Measurements from ENCODE around the gene AMMECR1L.

Gene AMMECR1L

DNA sequence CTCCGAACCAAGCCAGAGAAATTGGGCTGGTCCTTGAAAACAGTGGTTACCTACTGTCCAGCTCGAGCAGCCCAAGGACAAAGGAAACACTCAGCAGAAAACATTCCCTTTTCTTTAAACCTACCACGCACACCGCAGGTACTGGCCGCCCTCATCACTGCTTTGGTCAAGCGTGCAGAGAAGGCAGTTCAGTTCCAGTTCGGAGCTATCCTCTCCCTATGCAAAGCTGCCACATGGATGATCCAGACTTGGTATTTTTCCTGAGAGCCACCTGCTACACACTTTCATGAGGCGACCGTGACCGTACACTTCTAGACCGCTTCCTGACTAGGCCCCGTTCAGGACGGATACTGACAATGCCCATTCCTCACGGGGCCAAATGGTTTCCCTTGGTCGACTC lies 23.5 kb downstream of the AMMECR1L start:
- DNase-seq (ENCODE audit: low read depth in 1 of 2, low spot score in 1 of 2): no peak
- TF ChIP-seq GABPA (IDR thresholded peaks at IDR 0.05; ENCODE audit: low read depth) (no peak), SPI1 (IDR thresholded peaks at IDR 0.05; ENCODE audit: borderline replicate concordance, low read depth) (no peak), POLR2AphosphoS5 (IDR thresholded peaks at IDR 0.05; ENCODE audit: low read depth) (no peak)
- TF ChIP-seq, protein P1, sequence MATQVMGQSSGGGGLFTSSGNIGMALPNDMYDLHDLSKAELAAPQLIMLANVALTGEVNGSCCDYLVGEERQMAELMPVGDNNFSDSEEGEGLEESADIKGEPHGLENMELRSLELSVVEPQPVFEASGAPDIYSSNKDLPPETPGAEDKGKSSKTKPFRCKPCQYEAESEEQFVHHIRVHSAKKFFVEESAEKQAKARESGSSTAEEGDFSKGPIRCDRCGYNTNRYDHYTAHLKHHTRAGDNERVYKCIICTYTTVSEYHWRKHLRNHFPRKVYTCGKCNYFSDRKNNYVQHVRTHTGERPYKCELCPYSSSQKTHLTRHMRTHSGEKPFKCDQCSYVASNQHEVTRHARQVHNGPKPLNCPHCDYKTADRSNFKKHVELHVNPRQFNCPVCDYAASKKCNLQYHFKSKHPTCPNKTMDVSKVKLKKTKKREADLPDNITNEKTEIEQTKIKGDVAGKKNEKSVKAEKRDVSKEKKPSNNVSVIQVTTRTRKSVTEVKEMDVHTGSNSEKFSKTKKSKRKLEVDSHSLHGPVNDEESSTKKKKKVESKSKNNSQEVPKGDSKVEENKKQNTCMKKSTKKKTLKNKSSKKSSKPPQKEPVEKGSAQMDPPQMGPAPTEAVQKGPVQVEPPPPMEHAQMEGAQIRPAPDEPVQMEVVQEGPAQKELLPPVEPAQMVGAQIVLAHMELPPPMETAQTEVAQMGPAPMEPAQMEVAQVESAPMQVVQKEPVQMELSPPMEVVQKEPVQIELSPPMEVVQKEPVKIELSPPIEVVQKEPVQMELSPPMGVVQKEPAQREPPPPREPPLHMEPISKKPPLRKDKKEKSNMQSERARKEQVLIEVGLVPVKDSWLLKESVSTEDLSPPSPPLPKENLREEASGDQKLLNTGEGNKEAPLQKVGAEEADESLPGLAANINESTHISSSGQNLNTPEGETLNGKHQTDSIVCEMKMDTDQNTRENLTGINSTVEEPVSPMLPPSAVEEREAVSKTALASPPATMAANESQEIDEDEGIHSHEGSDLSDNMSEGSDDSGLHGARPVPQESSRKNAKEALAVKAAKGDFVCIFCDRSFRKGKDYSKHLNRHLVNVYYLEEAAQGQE (IDR thresholded peaks at IDR 0.05; ENCODE audit: insufficient replicate concordance, low read depth): no peak
- TF ChIP-seq, protein P2, sequence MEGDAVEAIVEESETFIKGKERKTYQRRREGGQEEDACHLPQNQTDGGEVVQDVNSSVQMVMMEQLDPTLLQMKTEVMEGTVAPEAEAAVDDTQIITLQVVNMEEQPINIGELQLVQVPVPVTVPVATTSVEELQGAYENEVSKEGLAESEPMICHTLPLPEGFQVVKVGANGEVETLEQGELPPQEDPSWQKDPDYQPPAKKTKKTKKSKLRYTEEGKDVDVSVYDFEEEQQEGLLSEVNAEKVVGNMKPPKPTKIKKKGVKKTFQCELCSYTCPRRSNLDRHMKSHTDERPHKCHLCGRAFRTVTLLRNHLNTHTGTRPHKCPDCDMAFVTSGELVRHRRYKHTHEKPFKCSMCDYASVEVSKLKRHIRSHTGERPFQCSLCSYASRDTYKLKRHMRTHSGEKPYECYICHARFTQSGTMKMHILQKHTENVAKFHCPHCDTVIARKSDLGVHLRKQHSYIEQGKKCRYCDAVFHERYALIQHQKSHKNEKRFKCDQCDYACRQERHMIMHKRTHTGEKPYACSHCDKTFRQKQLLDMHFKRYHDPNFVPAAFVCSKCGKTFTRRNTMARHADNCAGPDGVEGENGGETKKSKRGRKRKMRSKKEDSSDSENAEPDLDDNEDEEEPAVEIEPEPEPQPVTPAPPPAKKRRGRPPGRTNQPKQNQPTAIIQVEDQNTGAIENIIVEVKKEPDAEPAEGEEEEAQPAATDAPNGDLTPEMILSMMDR (IDR thresholded peaks at IDR 0.05; ENCODE audit: insufficient read depth, low read length): no peak
- Histone ChIP-seq H3K27ac (replicated peaks) (no peak overlapping the region), H3K4me3 (replicated peaks; ENCODE audit: insufficient read depth, low read length) (no peak overlapping the region), H3K27me3 (ENCODE audit: insufficient read depth, poor library complexity, severe bottlenecking) (no peaks in the 10 kb centered on the region)

DNA sequence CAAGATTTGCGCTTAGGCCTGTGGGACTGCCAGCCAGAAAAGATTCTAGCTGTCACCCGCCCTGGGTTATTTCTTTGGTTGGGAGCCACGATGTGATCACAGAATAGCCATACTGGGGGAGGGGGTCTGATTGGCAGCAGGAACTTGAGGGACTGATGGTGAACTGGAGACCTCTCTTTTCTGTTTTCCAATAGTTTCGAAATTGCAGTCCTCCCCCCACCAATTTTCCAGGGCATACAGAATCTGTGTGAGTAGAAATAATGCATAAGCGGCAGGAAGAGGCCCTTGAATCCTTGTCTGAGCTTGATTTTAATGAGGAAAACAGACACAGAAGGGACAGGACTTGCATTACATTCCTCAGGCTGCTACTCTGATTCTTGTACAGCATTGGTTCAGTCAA lies 25.6 kb downstream of the AMMECR1L start:
- Histone ChIP-seq H3K4me3 (replicated peaks; ENCODE audit: insufficient read depth, low read length) (no peak overlapping the region), H3K27ac (replicated peaks) (no peak overlapping the region), H3K27me3 (ENCODE audit: insufficient read depth, poor library complexity, severe bottlenecking) (no peaks in the 10 kb centered on the region)
- TF ChIP-seq POLR2AphosphoS5 (IDR thresholded peaks at IDR 0.05; ENCODE audit: low read depth) (no peak), GABPA (IDR thresholded peaks at IDR 0.05; ENCODE audit: low read depth) (no peak), SPI1 (IDR thresholded peaks at IDR 0.05; ENCODE audit: borderline replicate concordance, low read depth) (no peak)
- TF ChIP-seq, protein P2 (IDR thresholded peaks at IDR 0.05; ENCODE audit: insufficient read depth, low read length): no peak
- TF ChIP-seq, protein P1 (IDR thresholded peaks at IDR 0.05; ENCODE audit: insufficient replicate concordance, low read depth): no peak
- no peak for DNase-seq (ENCODE audit: low read depth in 1 of 2, low spot score in 1 of 2)

DNA sequence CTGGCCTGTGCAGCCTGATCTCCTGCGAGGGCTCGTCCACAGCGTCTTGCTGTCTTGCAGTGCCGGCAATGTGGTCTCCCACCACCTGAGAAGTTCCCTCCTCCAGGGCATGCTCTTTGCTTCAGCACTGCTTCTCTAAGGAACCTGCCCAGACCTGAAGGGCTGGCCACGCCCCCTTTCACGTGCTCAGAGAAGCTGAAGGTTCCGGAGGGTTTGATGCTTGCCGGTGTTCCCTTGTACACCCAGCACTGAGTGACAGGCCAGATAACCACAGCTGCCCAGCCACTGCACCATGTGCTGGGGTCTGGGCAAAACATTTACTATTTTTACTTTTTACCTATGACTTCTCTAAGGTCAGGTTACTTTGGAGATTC lies 26.1 kb downstream of the AMMECR1L start:
- DNase-seq (ENCODE audit: low read depth in 1 of 2, low spot score in 1 of 2): peak in 1 of 2 experiments; percentile 60
- Histone ChIP-seq H3K4me3 (replicated peaks; ENCODE audit: insufficient read depth, low read length) (no peak overlapping the region), H3K27ac (replicated peaks) (no peak overlapping the region), H3K27me3 (ENCODE audit: insufficient read depth, poor library complexity, severe bottlenecking) (no peaks in the 10 kb centered on the region)
- TF ChIP-seq POLR2AphosphoS5 (IDR thresholded peaks at IDR 0.05; ENCODE audit: low read depth) (no peak), SPI1 (IDR thresholded peaks at IDR 0.05; ENCODE audit: borderline replicate concordance, low read depth) (no peak), GABPA (IDR thresholded peaks at IDR 0.05; ENCODE audit: low read depth) (no peak)
- TF ChIP-seq, protein P1 (IDR thresholded peaks at IDR 0.05; ENCODE audit: insufficient replicate concordance, low read depth): no peak
- TF ChIP-seq, protein P2 (IDR thresholded peaks at IDR 0.05; ENCODE audit: insufficient read depth, low read length): no peak
